Measurements from ENCODE around the gene CTXN1.
"Not testable (repeated sequence)": the region's sequence is repeated elsewhere in the genome, so short reads cannot be mapped to it uniquely, and the experiment has no call there.

CTXN1 gene

DNA sequence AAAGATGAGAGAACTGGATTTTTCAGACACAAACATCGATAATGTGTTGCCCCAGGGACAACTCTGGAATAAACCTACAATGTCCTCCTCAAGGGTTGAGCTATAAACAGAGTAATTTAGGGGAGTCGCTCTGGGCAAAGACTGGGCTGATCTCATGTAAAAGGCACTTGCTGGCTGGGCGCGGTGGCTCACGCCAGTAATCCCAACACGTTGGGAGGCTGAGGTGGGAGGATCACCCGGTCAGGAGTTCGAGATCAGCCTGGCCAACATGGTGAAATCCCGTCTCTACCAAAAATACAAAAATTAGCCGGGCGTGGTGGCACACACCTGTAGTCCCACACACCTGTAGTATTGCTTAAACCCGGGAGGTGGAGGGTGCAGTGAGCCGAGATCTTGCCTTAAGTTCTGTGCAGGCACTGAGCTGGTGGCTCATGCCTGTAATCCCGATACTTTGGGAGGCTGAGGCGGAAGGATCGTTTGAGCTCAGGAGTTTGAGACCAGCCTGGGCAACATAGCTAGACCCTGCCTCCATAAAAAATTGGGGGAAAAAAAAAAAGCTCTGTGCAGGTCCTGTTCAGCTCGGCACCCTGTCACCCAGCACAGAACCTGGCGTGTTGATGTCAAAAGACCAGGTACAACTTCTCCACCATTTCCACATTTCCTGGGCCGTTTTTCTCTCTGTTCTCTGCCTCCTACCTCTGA lies 16.1 kb upstream of the CTXN1 start:
- in situ Hi-C loops (cut with HindIII; ENCODE audit: low pct_unique_long_range_greater_than_20kb, low sequenced_read_pairs): no loop called here
- TF ChIP-seq JUND (IDR thresholded peaks at IDR 0.05; ENCODE audit: low read depth): no peak
- DNase-seq (ENCODE audit: low read depth in 1 of 2, low spot score in 1 of 2): no peak

DNA sequence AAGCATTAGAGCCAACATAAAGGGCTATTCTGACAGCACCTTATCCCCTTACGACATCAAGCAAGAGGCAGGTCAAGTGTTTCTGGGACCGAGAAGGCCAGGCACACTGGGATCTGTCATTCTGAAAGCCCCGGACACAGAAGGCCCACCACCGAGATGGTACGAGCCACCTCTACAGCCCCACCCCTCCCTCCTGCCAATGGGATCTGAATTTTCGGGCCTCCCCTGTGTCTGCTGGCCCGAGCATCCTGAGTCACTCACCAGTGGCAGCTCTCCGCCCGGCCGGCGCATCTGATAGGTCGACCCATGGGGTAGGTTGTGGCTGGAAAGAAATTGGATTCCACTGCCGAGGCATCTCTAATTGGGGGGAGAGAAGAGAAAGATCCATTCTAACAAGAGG lies 14.9 kb upstream of the CTXN1 start:
- no peak for DNase-seq (ENCODE audit: low read depth in 1 of 2, low spot score in 1 of 2)
- TF ChIP-seq JUND (IDR thresholded peaks at IDR 0.05; ENCODE audit: low read depth): no peak
- in situ Hi-C loops (cut with HindIII; ENCODE audit: low pct_unique_long_range_greater_than_20kb, low sequenced_read_pairs): no loop called here

GRCh38 chr19:7934766-7935165 lies 8.8 kb upstream of the CTXN1 start:
- no peak for DNase-seq (ENCODE audit: low read depth in 1 of 2, low spot score in 1 of 2)
- in situ Hi-C loops (cut with HindIII; ENCODE audit: low pct_unique_long_range_greater_than_20kb, low sequenced_read_pairs): no loop called here
- no peak for TF ChIP-seq JUND (IDR thresholded peaks at IDR 0.05; ENCODE audit: low read depth)

- TF ChIP-seq JUND (IDR thresholded peaks at IDR 0.05; ENCODE audit: low read depth): no peak
- no peak for DNase-seq (ENCODE audit: low read depth in 1 of 2, low spot score in 1 of 2)
- in situ Hi-C loops (cut with HindIII; ENCODE audit: low pct_unique_long_range_greater_than_20kb, low sequenced_read_pairs): no loop called here
Observed at GRCh38 chr19:7933828-7934725, 8.1 kb upstream of the CTXN1 start.

DNA sequence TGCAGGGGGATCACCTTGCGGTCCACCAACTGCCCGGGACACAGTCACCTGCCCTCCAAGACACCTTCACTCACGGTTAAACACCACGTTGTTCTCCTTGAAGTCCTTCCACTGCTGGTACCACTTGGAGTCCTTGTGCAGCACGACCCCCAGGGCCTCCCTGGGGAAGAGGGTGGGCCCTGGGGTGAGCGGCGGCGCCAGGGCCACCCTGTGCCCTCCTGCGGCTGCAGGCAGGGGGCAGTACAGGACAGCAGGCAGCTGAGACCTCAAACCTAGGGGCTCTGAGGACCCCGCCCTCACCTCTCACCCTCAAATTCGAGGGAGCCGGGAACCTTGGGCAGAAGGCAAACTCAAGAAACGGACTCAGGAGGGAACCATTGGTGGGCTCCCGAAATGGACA lies 7.5 kb upstream of the CTXN1 start:
- TF ChIP-seq JUND (IDR thresholded peaks at IDR 0.05; ENCODE audit: low read depth): no peak

GRCh38 chr19:7932930-7933300 lies 7.0 kb upstream of the CTXN1 start:
- TF ChIP-seq JUND (IDR thresholded peaks at IDR 0.05; ENCODE audit: low read depth): no peak
- no peak for DNase-seq (ENCODE audit: low read depth in 1 of 2, low spot score in 1 of 2)
- in situ Hi-C loops (cut with HindIII; ENCODE audit: low pct_unique_long_range_greater_than_20kb, low sequenced_read_pairs): no loop called here

More for the DNA sequence above, 7.5 kb upstream of the CTXN1 start:
- in situ Hi-C loops (cut with HindIII; ENCODE audit: low pct_unique_long_range_greater_than_20kb, low sequenced_read_pairs): no loop called here
- DNase-seq (ENCODE audit: low read depth in 1 of 2, low spot score in 1 of 2): no peak

GRCh38 chr19:7932276-7932929 lies 6.5 kb upstream of the CTXN1 start:
- in situ Hi-C loops (cut with HindIII; ENCODE audit: low pct_unique_long_range_greater_than_20kb, low sequenced_read_pairs): no loop called here
- DNase-seq (ENCODE audit: low read depth in 1 of 2, low spot score in 1 of 2): no peak
- no peak for TF ChIP-seq JUND (IDR thresholded peaks at IDR 0.05; ENCODE audit: low read depth)

GRCh38 chr19:7931221-7932061 lies 5.5 kb upstream of the CTXN1 start:
- in situ Hi-C loops (cut with HindIII; ENCODE audit: low pct_unique_long_range_greater_than_20kb, low sequenced_read_pairs): no loop called here
- no peak for TF ChIP-seq JUND (IDR thresholded peaks at IDR 0.05; ENCODE audit: low read depth)
- DNase-seq (ENCODE audit: low read depth in 1 of 2, low spot score in 1 of 2): no peak

DNA sequence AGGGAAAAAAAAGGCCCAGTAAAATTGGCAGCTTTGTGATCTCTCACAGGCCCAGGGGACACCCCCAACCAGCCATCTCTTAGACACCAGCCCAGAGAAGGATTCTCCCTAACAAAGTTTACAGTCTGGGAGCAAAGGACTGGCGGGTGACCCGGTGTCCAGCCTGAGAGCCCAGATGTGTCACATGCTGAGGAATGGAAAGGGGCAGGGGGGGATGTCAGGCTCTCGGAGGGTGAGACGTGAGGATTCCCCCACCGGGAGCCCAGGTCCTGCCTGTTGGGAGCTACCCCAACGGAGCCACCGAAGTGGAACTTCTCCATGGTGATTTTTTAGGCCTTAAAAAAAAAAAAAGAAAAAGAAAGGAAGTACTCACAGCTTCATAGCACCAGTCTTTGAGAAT lies 4.8 kb upstream of the CTXN1 start:
- in situ Hi-C loops (cut with HindIII; ENCODE audit: low pct_unique_long_range_greater_than_20kb, low sequenced_read_pairs): no loop called here
- no peak for DNase-seq (ENCODE audit: low read depth in 1 of 2, low spot score in 1 of 2)
- TF ChIP-seq JUND (IDR thresholded peaks at IDR 0.05; ENCODE audit: low read depth): no peak

- DNase-seq (ENCODE audit: low read depth in 1 of 2, low spot score in 1 of 2); in situ Hi-C loops (cut with HindIII; ENCODE audit: low pct_unique_long_range_greater_than_20kb, low sequenced_read_pairs): not testable (repeated sequence)
Observed at GRCh38 chr19:7930030-7930429, 4.1 kb upstream of the CTXN1 start.

DNA sequence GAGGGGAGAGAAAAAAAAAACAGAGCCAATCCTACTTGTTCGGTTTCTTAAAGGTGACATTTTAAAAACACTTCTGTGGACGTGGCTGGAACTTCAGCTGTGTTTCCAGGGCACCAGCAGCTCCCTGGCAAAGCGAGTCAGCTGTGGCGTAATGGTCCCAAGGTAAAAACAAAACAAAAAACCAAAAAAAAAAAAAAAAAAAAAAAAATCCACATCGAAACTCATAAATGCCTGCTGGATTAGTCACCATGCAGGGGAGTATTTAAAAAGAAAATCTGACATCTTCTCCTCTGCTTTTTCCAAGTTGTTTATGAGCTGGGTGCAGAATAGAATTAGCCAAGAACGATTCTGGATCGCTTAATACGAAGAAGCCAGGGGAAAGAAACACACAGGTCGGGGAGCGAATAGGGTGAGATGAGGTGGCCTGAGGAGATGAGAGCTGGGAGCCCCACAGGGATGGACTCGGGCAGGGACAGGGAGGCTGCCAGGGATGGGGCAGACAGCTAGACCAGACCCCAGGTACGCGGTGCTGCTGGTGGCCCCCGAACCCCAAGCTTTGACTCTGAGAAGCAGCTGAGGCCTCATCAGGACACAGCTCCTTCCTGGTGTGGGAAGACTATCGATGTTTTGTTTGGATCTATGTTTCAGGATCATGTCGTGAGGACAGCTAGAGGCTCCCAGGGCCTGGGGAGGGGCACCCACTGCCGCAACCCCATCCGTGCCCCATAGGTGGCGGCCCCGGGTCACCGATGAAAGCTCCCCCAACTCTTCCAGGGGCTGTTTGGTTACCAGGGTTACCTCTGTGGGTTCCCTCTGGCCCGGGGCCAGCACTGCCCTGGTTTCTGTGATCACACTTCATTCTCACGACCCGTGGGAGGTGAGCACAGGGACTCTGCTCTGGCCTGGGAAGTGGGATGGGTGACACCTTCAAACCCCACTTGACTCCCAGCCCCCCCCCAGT lies 3.1 kb upstream of the CTXN1 start:
- in situ Hi-C loops (cut with HindIII; ENCODE audit: low pct_unique_long_range_greater_than_20kb, low sequenced_read_pairs): no loop called here
- no peak for TF ChIP-seq JUND (IDR thresholded peaks at IDR 0.05; ENCODE audit: low read depth)
- DNase-seq (ENCODE audit: low read depth in 1 of 2, low spot score in 1 of 2): no peak
